ENCODE data around the gene CAPN5. TPM values are rescaled to one million over a fixed set of nuclear protein-coding genes. Genes with fewer than 3 reads are reported as not detected.

Gene CAPN5
- total and polyA plus RNA-seq, 2 donors = 1.5 to 3.0 TPM

DNA sequence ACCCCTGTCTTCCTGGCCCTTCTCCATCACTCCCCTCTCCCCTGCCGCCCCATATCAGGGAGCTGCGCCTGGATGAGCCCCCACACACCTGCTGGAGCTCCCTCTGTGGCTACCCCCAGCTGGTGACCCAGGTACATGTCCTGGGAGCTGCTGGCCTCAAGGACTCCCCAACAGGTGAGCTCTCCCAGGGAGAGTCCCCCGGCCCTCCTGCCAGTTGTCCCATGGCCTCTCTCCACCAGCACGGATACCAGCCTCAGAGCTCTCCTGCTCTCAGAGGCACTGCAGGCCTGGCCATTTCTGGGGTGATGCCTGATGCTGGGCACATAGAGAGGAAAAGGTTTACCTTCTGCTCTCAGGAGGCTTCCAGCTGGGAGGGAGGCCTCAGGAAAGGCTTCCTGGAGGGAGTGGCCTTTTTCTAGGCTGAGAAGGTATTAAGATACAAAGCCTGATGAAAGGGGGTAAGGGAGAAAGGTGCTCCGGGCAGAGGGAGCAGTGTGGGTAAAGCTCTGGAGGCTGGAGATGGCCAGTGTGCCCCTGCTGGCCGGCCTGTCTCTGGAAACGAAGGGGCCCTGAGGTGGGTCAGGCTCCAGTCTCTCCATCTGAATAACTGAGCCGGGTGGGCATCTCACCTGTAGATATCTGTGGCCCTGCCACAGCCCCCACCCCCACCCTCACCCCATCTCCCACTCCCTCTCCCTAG is 55.3 kb downstream of the CAPN5 start:
- no peaks in the 10 kb centered on the region for H3K9me3 ChIP-seq (ENCODE audit: control insufficient read depth in 2 of 2, insufficient read depth in 1 of 2, low read length in 1 of 2)
- H3K36me3 ChIP-seq (ENCODE audit: control insufficient read depth in 2 of 2, insufficient read depth in 2 of 2, low read length in 1 of 2) = no peaks in the 10 kb centered on the region
- no peak overlapping the region for H3K27ac ChIP-seq (ENCODE audit: low read depth in 1 of 2, low read length in 1 of 2)
- WGBS = 97% methylated on average over 8 of the region's 8 CpGs
- no peak overlapping the region for H3K4me3 ChIP-seq (ENCODE audit: low read length in 2 of 2)
- H3K27me3 ChIP-seq (ENCODE audit: control insufficient read depth in 2 of 2, insufficient read depth in 1 of 2, low read length in 1 of 2) = no peaks in the 10 kb centered on the region
- no peak for DNase-seq (ENCODE audit: low read depth in 6 of 9, low spot score in 9 of 9)
- peaks cover 2 to 4% of the 10 kb centered on the region in 2 donors for H3K4me1 ChIP-seq (ENCODE audit: control insufficient read depth in 2 of 2, insufficient read depth in 2 of 2, low read length in 2 of 2)

DNA sequence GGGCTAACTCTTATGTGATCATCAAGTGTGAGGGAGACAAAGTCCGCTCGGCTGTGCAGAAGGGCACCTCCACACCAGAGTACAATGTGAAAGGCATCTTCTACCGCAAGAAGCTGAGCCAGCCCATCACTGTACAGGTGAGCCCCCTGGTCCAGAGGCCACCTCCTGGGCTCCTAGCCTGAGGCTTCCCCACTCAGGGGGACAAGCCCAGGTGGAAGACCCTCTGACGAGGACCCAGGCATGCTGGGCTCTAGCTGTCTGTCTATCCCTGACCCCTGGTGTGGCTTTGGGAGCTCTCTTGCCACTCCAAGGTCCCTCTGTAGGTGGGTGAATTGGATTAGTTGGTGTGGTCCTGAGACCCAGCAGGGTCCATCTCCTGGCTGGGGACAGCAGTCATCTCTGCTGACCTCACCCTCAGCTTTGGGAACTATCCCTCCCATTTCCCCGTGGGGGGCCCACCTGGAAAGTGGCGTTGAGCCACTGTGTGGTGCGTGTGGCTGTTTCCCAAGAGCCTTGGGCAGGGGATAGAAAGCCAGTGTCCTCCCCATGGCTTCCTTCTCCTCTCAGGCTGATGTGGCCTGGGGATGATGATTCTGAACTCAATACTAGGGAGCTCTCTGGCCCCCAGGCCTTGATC is 55.9 kb downstream of the CAPN5 start:
- Histone ChIP-seq H3K36me3 (ENCODE audit: control insufficient read depth in 2 of 2, insufficient read depth in 2 of 2, low read length in 1 of 2) (no peaks in the 10 kb centered on the region), H3K9me3 (ENCODE audit: control insufficient read depth in 2 of 2, insufficient read depth in 1 of 2, low read length in 1 of 2) (no peaks in the 10 kb centered on the region), H3K4me3 (ENCODE audit: low read length in 2 of 2) (no peak overlapping the region), H3K27ac (ENCODE audit: low read depth in 1 of 2, low read length in 1 of 2) (no peak overlapping the region), H3K4me1 (ENCODE audit: control insufficient read depth in 2 of 2, insufficient read depth in 2 of 2, low read length in 2 of 2) (peaks cover 6 to 10% of the 10 kb centered on the region in 2 donors), H3K27me3 (ENCODE audit: control insufficient read depth in 2 of 2, insufficient read depth in 1 of 2, low read length in 1 of 2) (peaks cover 0 to 5% of the 10 kb centered on the region in 2 donors)
- DNase-seq (ENCODE audit: low read depth in 6 of 9, low spot score in 9 of 9) = no peak
- 99% methylated on average over 7 of the region's 7 CpGs for WGBS

DNA sequence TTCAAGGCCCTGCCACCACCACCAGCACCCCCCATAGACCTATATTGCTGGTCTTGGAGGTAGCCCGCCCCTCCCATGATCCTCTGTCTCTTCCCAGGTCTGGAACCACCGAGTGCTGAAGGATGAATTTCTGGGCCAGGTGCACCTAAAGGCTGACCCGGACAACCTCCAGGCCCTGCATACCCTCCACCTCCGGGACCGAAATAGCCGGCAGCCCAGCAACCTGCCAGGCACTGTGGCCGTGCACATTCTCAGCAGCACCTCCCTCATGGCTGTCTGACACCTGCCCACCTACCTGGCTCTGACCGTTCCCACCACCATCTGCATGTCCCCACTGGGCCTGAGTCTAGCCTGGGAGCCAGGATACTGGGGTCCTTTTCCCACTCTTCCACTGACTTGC is 56.8 kb downstream of the CAPN5 start:
- no peak for DNase-seq (ENCODE audit: low read depth in 6 of 9, low spot score in 9 of 9)
- peaks cover 8 to 17% of the 10 kb centered on the region in 2 donors for H3K4me1 ChIP-seq (ENCODE audit: control insufficient read depth in 2 of 2, insufficient read depth in 2 of 2, low read length in 2 of 2)
- H3K4me3 ChIP-seq (ENCODE audit: low read length in 2 of 2) = no peak overlapping the region
- H3K27ac ChIP-seq (ENCODE audit: low read depth in 1 of 2, low read length in 1 of 2) = no peak overlapping the region
- no peaks in the 10 kb centered on the region for H3K9me3 ChIP-seq (ENCODE audit: control insufficient read depth in 2 of 2, insufficient read depth in 1 of 2, low read length in 1 of 2)
- WGBS = 97% methylated on average over 8 of the region's 8 CpGs
- H3K27me3 ChIP-seq (ENCODE audit: control insufficient read depth in 2 of 2, insufficient read depth in 1 of 2, low read length in 1 of 2) = peaks cover 0 to 14% of the 10 kb centered on the region in 2 donors
- H3K36me3 ChIP-seq (ENCODE audit: control insufficient read depth in 2 of 2, insufficient read depth in 2 of 2, low read length in 1 of 2) = no peaks in the 10 kb centered on the region

DNA sequence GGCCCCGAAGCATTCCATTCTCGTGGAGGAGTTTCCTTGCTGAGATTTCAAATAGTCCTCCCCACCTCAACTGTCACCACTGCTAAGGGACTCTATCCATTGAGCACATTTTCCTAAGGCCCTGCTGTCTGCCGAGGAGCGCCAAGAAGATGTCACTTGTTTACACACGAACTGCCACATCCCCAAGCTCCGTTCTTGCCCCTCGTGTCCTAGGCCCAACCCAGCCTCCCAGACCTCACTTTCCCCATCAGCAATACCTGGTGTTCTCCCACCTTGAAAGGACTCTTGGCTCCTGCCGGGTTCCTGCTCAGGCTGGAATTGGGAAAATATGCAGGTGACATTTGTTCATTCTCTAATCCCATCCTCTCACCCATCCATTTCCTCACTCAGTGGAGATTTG is 57.3 kb downstream of the CAPN5 start:
- Histone ChIP-seq H3K36me3 (ENCODE audit: control insufficient read depth in 2 of 2, insufficient read depth in 2 of 2, low read length in 1 of 2) (no peaks in the 10 kb centered on the region), H3K4me3 (ENCODE audit: low read length in 2 of 2) (no peak overlapping the region)

DNA sequence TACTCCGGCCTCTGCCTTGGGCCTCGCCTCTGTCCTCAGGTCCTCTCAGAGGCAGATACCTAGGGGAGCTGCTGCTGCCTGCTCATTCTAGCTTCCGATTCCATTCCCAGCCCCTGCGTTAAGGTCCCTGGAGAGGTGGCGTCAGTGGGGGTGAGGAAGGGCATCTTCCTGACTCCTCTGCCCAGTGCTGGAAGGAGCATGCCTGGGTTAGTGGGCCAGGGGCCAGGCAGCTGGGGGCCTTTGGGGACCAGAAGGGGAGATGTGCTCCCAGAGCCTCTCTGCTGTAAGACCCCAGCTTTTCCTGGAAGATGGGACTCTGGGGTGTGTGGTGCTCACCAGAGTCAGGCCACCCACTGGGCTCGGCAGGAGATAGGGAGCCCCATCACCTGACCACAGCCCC is 57.7 kb downstream of the CAPN5 start:
- peaks cover 0 to 15% of the 10 kb centered on the region in 2 donors for H3K27me3 ChIP-seq (ENCODE audit: control insufficient read depth in 2 of 2, insufficient read depth in 1 of 2, low read length in 1 of 2)
- H3K4me3 ChIP-seq (ENCODE audit: low read length in 2 of 2) = no peak overlapping the region
- H3K9me3 ChIP-seq (ENCODE audit: control insufficient read depth in 2 of 2, insufficient read depth in 1 of 2, low read length in 1 of 2) = no peaks in the 10 kb centered on the region
- H3K27ac ChIP-seq (ENCODE audit: low read depth in 1 of 2, low read length in 1 of 2) = no peak overlapping the region
- DNase-seq (ENCODE audit: low read depth in 6 of 9, low spot score in 9 of 9) = no peak
- peaks cover 8 to 17% of the 10 kb centered on the region in 2 donors for H3K4me1 ChIP-seq (ENCODE audit: control insufficient read depth in 2 of 2, insufficient read depth in 2 of 2, low read length in 2 of 2)
- 97% methylated on average over 6 of the region's 6 CpGs for WGBS
- H3K36me3 ChIP-seq (ENCODE audit: control insufficient read depth in 2 of 2, insufficient read depth in 2 of 2, low read length in 1 of 2) = no peaks in the 10 kb centered on the region

More for the DNA sequence above, 57.3 kb downstream of the CAPN5 start:
- Histone ChIP-seq H3K27me3 (ENCODE audit: control insufficient read depth in 2 of 2, insufficient read depth in 1 of 2, low read length in 1 of 2) (peaks cover 0 to 15% of the 10 kb centered on the region in 2 donors), H3K27ac (ENCODE audit: low read depth in 1 of 2, low read length in 1 of 2) (no peak overlapping the region), H3K4me1 (ENCODE audit: control insufficient read depth in 2 of 2, insufficient read depth in 2 of 2, low read length in 2 of 2) (peaks cover 8 to 17% of the 10 kb centered on the region in 2 donors), H3K9me3 (ENCODE audit: control insufficient read depth in 2 of 2, insufficient read depth in 1 of 2, low read length in 1 of 2) (no peaks in the 10 kb centered on the region)
- WGBS = 96% methylated on average over 8 of the region's 8 CpGs
- DNase-seq (ENCODE audit: low read depth in 6 of 9, low spot score in 9 of 9) = no peak

DNA sequence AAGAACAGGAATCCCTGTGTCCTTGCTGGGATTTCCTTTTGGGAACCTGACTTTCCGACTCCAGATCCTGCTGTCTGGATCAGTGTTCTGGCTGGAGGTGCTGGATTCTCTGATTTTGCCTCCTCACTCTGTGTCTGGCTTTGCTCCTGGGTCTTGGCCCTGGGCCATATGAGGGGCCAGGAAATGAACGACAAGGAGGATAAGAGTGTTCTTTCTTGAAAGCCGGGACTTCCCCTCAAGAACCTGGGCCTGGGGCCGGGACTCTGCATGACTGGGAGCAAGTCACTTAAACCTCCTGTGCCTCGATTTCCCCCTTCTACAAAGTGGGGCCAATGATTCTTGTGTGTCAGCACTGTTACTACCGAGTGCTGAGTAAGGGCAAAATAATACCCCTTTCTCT is 58.4 kb downstream of the CAPN5 start:
- H3K27ac ChIP-seq (ENCODE audit: low read depth in 1 of 2, low read length in 1 of 2) = no peak overlapping the region
- no peak for DNase-seq (ENCODE audit: low read depth in 6 of 9, low spot score in 9 of 9)
- H3K4me3 ChIP-seq (ENCODE audit: low read length in 2 of 2) = no peak overlapping the region
- peaks cover 0 to 15% of the 10 kb centered on the region in 2 donors for H3K27me3 ChIP-seq (ENCODE audit: control insufficient read depth in 2 of 2, insufficient read depth in 1 of 2, low read length in 1 of 2)
- H3K9me3 ChIP-seq (ENCODE audit: control insufficient read depth in 2 of 2, insufficient read depth in 1 of 2, low read length in 1 of 2) = no peaks in the 10 kb centered on the region
- H3K4me1 ChIP-seq (ENCODE audit: control insufficient read depth in 2 of 2, insufficient read depth in 2 of 2, low read length in 2 of 2) = peaks cover 8 to 17% of the 10 kb centered on the region in 2 donors
- no peaks in the 10 kb centered on the region for H3K36me3 ChIP-seq (ENCODE audit: control insufficient read depth in 2 of 2, insufficient read depth in 2 of 2, low read length in 1 of 2)
- WGBS = 47% methylated on average over 6 of the region's 6 CpGs

DNA sequence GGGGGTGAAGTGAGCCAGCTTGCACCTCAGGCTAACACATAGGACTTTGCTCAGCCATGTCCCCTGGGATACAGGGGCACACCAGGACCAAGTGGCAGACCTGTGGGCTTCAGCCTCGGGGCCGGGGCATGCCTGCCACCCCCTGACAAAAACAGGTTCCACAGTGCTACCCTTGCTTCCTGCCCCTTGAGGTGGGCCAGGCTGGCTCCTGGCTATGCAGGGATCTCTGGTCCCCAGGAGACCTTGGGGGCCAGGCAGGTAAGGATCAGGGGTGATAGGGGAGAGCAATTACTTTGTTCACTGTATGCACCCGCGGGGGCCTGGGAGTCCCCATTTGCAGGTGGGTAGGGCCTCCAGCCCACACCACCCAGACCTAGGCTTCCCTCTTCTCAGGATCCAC is 58.9 kb downstream of the CAPN5 start:
- H3K4me1 ChIP-seq (ENCODE audit: control insufficient read depth in 2 of 2, insufficient read depth in 2 of 2, low read length in 2 of 2) = peaks cover 8 to 17% of the 10 kb centered on the region in 2 donors
- H3K27ac ChIP-seq (ENCODE audit: low read depth in 1 of 2, low read length in 1 of 2) = no peak overlapping the region
- WGBS = 95% methylated on average over 4 of the region's 4 CpGs
- no peaks in the 10 kb centered on the region for H3K36me3 ChIP-seq (ENCODE audit: control insufficient read depth in 2 of 2, insufficient read depth in 2 of 2, low read length in 1 of 2)
- H3K9me3 ChIP-seq (ENCODE audit: control insufficient read depth in 2 of 2, insufficient read depth in 1 of 2, low read length in 1 of 2) = no peaks in the 10 kb centered on the region
- H3K27me3 ChIP-seq (ENCODE audit: control insufficient read depth in 2 of 2, insufficient read depth in 1 of 2, low read length in 1 of 2) = peaks cover 0 to 15% of the 10 kb centered on the region in 2 donors
- DNase-seq (ENCODE audit: low read depth in 6 of 9, low spot score in 9 of 9) = no peak
- H3K4me3 ChIP-seq (ENCODE audit: low read length in 2 of 2) = no peak overlapping the region

DNA sequence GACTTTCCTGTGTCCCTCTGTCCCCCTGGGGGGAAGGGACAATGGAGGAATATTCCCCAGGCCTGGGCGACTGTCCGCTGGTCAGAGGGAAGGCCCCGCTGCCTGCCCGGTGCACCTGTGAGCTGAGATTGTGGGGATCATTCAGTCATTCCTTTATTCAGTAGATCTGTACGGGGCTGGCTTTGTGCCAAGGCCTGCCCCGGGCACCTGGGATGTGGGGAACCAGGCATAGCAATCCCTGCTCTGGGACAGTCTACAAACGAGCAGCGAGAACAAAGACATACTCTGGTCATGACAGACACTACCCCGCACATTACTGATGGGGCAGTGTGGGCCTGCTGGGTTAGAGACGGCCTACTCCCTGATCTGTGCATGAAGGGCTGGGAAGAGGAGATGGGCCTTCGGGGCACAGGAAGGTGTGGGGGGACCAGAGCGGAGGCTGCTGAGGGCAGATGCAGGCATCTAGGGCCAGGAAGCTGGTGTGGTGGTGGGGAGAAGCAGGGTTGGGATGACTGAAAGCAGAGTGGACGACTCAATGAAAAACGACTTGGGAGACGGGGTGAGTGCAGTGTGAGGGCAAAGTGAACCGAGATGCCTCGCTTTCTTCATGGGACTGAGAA is 59.5 kb downstream of the CAPN5 start:
- no peak for DNase-seq (ENCODE audit: low read depth in 6 of 9, low spot score in 9 of 9)
- Histone ChIP-seq H3K9me3 (ENCODE audit: control insufficient read depth in 2 of 2, insufficient read depth in 1 of 2, low read length in 1 of 2) (no peaks in the 10 kb centered on the region), H3K4me1 (ENCODE audit: control insufficient read depth in 2 of 2, insufficient read depth in 2 of 2, low read length in 2 of 2) (peaks cover 8 to 17% of the 10 kb centered on the region in 2 donors), H3K27ac (ENCODE audit: low read depth in 1 of 2, low read length in 1 of 2) (no peak overlapping the region), H3K27me3 (ENCODE audit: control insufficient read depth in 2 of 2, insufficient read depth in 1 of 2, low read length in 1 of 2) (peaks cover 0 to 15% of the 10 kb centered on the region in 2 donors), H3K4me3 (ENCODE audit: low read length in 2 of 2) (no peak overlapping the region), H3K36me3 (ENCODE audit: control insufficient read depth in 2 of 2, insufficient read depth in 2 of 2, low read length in 1 of 2) (no peaks in the 10 kb centered on the region)
- WGBS = 93% methylated on average over 17 of the region's 17 CpGs

DNA sequence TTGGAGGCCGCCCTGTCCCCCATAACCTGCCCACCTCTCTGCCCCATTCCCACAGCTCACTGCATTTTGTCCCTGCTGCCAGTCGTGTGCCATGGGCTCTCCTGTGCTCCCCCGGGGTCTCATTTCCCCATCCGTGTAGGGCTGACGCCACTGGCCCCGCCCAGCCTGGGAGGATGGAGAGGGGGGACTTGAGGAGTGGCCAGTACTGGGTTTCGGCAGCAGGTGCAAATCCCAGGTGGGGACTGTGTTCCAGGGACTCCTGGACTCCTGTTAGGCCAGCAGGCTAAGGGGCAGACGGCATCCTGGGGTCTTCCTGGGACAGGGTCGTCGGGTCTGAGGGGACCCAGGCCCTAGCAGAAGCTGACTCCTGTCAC is 60.1 kb downstream of the CAPN5 start:
- 28% methylated on average over 10 of the region's 10 CpGs for WGBS
- Histone ChIP-seq H3K27ac (ENCODE audit: low read depth in 1 of 2, low read length in 1 of 2) (no peak overlapping the region), H3K36me3 (ENCODE audit: control insufficient read depth in 2 of 2, insufficient read depth in 2 of 2, low read length in 1 of 2) (no peaks in the 10 kb centered on the region), H3K4me1 (ENCODE audit: control insufficient read depth in 2 of 2, insufficient read depth in 2 of 2, low read length in 2 of 2) (peaks cover 8 to 17% of the 10 kb centered on the region in 2 donors), H3K9me3 (ENCODE audit: control insufficient read depth in 2 of 2, insufficient read depth in 1 of 2, low read length in 1 of 2) (no peaks in the 10 kb centered on the region), H3K27me3 (ENCODE audit: control insufficient read depth in 2 of 2, insufficient read depth in 1 of 2, low read length in 1 of 2) (peaks cover 0 to 15% of the 10 kb centered on the region in 2 donors), H3K4me3 (ENCODE audit: low read length in 2 of 2) (no peak overlapping the region)
- DNase-seq (ENCODE audit: low read depth in 6 of 9, low spot score in 9 of 9) = no peak

All from thymus (tissue), 11 donors.